ENCODE measurements around the gene ENTREP3.
"Not testable (repeated sequence)": the region's sequence is repeated elsewhere in the genome, so short reads cannot be mapped to it uniquely, and the experiment has no call there.

ENTREP3 gene

DNA sequence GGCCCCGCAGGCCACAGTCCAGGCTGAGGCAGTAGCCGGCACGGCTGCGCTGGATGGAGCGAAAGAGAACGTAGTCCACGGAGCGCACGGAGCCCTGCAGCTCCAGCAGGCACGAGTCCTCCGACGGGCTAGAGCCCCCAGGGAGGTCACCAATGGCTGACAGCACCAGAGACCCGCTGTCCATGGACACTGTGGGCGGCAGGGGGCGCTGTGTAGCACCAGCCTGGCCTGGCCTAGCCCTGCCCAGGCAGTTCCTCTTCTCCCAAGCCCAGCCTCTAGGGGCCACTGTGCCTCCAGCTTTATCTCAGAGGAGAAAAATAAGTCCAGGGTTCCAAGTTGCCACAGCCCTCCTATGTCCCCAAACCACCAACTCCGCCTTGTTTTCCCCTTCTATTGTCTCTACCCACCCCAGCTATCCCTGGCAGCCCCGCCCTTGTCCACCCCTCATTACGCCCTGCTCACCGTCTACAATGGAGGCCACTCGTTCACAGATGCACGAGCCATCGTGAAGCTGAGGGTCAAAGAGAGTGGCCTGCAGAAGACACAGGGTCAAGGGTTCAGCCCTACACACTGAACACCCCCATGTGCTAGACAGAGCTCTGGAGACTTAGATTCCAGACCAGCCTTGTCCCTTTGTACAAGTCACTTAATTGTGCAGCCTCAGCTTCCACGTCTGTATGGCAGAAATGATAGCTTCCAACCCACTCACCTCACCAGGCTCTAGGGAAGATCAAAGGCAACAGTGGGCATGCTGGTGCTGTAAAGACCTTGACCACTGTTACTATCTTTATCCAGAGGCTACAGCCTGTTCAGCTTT is 4.4 kb downstream of the ENTREP3 start:
- peak; percentile 97 for DNase-seq (ENCODE audit: low spot score)

DNA sequence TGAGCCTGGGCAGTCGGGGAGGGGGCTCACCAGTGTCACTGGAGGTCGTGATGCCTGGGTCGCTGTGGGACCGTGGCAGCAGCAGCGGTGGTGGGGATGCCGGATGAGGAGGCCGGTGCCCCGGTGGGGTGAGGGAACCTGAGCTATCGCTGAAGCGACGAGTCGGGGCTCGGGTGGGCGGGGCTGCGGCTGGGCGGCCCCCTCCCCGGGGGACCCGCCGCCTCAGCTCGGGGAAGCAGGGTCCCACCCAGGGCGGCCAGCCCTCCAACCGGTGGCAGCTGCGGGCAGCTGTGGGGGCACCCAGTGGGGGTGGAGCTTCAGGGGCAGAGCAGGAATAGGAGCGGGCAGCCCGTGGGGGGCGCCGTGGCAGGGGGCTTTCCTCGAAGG is 5.0 kb downstream of the ENTREP3 start:
- no peak for DNase-seq (ENCODE audit: low spot score)

DNA sequence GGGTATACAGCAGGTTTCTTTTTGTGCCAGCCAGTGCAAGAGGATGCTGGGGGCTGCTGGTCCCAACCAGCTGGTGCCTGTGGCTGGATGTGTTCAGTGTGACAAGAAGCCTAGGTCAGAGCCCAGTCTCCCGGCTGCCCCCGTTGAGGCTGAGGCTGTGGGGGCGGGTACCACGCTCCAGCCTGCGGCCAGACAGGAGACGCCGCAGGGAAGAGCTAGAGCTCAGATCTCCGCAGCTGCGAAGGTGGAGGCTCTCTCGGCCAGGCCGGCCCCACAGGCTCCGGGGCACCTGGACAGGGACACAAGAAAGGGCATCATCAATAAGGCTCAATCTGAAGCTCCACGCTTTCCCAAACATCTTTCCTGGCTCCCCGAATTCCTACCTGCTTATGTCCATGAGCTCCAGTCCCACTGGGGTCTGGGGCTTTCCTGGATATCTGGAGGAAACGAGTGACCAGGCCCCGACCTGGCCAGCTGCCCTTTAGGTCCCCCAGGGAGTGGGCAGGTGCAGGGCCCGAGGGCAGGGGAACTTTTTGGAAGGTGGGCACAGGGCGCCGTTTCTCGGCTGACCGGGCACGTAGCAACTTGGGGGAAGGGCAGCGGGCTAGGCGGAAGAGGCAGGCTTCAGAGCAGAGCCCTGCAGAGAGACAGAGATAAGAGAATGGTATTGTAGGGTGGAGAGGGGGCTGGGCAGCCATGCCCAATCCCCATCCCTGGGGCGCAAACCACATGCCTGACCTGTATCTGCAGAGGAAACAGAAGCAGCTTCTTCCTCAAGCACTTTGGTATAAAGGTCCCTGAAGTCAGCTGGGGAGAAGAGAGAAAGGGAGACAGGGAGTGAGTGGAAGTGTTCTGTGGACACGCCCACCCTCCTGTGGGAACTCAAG is 7.4 kb downstream of the ENTREP3 start:
- no peak for DNase-seq (ENCODE audit: low spot score)

DNA sequence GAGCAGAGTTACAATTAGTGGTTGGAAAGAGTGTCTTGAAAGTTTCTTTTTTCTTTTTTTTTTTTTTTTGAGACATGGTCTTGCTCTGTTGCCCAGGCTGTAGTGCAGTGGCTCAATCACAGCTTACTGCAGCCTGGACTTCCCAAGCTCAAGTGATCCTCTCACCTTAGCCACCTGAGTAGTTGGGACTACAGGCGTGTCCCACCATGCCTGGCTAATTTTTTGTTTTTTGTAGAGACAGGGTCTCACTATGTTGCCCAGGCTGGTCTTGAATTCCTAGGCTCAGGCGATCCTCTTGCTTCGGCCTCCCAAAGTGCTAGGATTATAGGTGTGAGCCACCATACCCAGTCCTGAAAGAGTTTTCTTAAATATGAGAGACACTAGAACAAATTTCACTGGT is 8.5 kb downstream of the ENTREP3 start:
- not testable (repeated sequence) for DNase-seq (ENCODE audit: low spot score)

DNA sequence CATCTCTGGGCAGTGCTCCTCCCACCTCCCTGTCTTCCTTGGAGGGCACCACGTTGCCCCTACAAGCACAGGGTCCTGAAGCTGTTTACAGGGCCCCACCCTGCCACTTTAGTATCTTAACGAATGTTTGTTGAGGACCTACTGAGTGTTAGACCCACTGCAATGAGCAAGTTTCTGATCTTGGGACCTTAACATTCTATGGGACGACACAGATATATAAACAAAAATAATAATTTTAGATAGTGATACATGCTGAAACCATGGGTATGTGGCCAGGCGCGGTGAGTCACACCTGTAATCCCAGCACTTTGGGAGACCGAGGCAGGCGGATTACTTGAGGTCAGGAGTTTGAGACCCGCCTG is 10.1 kb downstream of the ENTREP3 start:
- no peak for DNase-seq (ENCODE audit: low spot score)

DNA sequence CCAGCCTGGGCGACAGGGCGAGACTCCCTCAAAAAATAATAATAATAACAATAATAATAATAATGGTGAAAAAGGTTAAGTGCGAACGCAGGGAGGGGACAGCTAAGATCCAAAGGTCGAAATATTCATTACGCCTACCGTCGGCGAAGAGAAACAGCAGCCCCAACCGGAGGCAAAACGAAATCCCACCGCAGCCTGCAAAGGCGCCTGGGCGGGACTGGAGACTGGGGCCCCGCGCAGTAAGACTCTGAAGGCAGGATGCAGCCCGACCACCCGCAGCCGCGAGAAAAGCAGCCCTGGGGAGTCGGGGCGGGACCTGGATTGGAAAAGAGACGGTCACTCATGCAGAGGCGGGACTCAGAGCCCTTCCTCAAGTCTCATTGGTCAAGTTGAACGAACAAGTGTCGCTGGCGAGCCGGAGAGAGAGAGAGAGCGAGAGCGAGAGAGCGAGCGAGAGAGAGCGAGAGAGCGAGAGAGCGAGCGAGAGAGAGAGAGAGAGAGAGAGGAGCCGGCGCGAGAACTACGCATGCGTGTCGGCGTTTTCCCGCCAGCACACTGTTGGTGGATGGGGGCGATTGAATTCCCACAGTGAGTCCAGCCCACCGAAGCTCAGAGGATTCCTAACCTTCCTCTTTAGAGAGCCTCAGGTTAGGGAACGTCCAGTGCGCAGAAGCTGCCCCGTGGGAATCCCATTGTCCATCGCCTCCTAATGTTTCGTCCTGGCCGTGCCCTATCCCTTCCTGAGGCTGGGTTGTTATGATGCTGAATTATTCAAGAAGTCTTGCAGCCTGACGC is 10.7 kb downstream of the ENTREP3 start:
- DNase-seq (ENCODE audit: low spot score) = peak; percentile 100

DNA sequence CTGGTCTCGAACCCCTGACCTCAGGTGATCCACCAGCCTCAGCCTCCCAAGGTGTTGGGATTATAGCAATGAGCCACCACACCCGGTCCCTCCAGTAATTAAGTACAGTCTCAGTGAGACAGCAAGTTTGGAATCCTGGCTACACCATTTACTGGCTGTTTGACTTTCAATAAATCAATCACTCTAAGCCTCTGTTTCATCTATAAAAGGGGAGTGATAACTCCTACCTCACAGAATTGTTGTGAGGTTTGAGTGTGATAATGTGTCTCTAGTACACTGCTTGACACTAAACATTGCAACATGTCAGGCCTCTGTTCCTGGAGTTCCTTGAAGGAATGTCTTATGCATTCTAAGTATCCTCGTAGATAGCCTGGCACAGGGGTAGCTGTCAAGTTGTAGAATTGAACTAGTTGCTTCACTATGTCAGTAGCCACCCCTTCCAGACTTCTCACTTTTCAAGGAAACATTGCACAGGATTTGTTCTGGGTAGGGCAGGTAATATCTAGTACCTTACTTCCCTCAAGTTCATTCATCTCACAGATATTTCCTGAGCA is 12.4 kb downstream of the ENTREP3 start:
- peak; percentile 41 for DNase-seq (ENCODE audit: low spot score)

DNA sequence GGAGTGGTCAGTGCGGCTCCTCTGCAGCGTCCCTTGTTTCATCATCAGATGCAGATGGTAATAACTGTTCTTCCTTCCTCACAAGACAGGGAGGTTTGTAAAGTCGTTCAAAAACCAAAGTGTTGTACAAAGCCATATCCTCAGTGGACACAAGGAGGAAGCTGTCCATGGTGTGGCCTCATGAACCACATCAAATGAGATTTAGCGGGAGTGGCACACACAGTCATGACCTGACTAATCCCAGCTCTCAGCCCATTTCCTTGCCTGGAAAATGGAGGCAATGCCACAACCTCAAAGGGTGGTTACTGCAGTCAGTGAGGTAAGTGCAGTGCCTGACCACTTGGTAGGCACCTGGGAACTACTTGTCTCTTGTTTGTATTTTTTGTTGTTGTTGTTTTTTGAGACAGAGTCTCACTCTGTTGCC is 13.4 kb downstream of the ENTREP3 start:
- DNase-seq (ENCODE audit: low spot score) = no peak

DNA sequence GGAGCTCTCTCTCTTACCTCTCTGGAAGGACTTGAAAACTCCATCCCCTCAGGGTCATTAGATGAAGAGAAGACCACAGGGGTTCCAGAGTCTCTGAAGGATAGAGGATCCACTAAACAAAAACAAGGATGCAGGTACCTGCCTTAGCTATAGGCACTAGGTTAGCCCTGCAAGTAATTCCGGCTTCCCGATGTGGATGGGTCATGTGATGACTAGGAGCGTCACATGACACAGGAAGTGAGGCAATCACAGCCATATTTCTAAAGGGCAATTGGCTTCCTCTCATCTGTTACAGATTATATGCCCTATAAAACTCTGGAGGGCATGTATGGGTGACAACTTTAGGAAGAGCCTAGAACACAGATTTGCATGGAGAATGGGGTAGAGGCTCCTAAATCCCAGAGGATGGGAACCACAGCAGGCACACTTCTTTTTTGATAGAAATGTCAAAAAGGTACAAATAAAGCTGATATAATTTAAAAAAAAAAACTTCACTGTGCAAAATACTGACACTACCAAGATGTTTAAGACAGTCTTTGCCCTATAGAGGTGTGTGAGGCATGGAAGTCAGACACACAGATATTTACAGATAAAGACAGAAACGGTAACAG is 14.1 kb downstream of the ENTREP3 start:
- peak; percentile 93 for DNase-seq (ENCODE audit: low spot score)

DNA sequence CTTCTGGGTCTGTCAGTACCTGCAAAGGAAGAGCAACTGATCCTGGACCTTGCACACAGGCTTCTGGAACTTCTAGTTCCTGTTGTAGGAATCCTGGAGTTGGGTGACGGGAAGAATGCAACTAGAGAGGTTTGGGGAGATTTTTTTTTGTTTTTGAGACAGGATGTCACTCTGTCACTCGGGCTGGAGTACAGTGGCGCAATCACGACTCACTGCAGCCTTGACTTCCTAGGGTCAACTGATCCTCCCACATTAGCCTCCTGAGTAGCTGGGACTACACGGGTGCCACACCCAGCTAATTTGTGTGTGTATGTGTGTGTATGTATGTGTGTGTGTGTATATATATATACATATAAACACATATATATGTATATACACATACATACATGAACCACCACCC is 18.8 kb downstream of the ENTREP3 start:
- DNase-seq (ENCODE audit: low spot score) = no peak

DNA sequence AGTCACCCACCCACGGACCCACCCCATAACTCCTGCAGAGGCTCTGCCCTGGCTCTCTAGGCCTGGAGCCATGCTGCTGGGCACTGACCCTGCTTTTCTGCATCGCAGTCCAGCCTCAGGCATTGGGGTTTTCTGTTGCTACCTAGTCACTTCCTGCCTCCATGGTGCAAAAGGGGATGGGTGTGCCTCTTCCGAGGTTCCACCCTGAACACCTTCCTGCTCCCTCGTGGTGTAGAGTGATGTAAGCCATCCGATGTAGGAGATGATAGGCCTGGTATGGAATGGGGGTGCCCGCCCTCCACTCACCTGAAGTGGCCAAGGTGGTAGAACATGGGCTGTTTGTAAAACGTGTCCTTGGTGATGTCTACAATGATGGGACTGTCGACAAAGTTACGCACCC is 19.9 kb downstream of the ENTREP3 start:
- not testable (repeated sequence) for DNase-seq (ENCODE audit: low spot score)

DNA sequence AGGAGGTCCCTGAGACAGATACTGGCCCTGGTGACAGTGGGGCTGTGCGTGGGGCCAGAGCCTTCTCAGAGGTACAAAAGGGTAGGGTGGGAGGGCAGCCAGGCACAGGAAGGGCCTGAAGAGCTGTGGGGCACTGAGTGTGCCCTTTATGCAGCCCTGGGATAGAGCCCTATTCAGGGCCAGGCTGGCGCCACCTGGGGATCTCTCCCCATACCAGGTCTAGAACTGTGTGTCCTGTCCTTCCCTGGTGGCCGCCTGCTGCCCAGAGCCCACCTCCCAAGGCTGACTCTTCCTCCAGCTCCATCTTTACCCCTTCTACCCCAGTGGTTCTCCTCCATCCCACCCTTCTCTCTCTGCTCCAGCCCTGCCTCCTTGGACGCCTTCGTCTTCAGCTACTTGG is 21.8 kb downstream of the ENTREP3 start:
- DNase-seq (ENCODE audit: low spot score) = not testable (repeated sequence)

DNA sequence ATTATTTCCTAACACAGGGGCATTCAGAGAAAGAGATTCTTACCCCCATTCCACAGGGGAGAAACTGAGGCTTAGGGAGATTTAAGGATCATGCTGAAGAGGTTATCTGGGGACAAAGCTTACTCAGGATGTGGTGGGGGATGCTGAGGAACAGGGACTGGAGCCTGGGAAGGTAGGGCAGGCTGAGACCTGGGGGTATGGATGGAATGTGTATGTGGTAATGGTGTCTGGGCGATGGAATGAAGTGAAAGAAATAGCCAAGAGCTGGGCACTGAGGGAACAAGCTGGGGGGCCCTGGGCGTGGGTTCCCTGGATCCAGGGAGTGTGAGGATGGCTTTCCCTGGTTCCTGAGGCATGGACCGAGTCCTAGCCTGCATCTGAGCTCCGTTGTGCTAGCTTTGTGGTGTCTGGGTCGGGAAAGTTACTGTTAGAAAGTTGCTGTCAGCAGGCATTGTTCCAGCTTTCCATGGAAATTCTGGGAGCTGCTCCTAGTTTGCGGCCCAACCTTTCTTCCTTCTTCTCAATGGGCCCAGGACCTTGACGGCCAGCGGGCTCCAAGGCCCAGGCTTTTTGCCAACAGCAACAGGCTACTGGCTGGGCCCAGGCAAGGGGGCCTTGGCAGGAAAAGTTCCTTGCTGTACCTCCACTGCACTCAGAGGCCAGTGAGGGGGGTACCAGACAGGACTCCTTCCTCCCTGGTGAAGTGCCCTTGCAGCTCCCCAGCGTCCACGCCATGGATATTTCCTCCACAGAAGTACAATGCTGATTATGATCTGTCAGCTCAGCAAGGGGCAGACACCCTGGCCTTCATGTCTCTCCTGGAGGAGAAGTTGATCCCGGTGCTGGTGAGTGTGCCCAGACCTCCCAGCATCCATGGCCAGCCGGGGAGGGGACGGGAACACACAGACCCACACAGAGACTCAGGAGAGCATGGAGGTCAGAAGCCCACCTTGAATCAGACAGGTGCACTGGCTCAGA is 23.0 kb downstream of the ENTREP3 start:
- DNase-seq (ENCODE audit: low spot score) = not testable (repeated sequence)

DNA sequence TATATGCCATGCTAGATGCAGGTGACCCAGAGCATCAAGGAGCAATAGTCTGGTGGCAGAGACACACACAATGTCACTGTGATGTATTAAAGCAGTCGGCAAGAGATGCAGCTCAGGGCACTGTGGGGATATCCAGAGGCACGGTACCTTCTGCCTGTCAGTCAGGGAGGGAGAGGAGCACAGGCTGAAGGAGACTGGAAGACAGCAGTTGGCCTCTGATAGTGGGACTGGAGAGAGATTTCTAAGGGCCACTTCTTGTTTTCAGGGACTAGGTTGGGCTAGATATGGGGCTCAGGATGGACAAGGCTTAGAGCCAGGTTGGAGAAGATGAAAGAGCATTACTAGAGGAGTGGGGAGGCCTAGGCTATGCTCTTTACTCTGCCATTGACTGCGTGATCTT is 24.0 kb downstream of the ENTREP3 start:
- not testable (repeated sequence) for DNase-seq (ENCODE audit: low spot score)

DNA sequence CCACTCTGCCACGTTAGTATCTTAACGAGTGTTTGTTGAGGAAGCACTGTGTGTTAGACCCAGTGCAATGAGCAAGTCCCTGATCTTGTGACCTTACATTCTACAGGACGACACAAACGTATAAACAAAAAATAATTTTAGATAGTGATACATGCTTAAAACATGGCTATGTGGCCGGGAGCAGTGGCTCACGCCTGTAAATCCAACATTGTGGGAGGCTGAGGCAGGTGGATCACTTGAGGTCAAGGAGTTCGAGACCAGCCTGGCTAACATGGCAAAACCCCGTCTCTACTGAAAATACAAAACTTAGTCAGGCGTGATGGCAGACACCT is 27.2 kb downstream of the ENTREP3 start:
- DNase-seq (ENCODE audit: low spot score) = no peak

DNA sequence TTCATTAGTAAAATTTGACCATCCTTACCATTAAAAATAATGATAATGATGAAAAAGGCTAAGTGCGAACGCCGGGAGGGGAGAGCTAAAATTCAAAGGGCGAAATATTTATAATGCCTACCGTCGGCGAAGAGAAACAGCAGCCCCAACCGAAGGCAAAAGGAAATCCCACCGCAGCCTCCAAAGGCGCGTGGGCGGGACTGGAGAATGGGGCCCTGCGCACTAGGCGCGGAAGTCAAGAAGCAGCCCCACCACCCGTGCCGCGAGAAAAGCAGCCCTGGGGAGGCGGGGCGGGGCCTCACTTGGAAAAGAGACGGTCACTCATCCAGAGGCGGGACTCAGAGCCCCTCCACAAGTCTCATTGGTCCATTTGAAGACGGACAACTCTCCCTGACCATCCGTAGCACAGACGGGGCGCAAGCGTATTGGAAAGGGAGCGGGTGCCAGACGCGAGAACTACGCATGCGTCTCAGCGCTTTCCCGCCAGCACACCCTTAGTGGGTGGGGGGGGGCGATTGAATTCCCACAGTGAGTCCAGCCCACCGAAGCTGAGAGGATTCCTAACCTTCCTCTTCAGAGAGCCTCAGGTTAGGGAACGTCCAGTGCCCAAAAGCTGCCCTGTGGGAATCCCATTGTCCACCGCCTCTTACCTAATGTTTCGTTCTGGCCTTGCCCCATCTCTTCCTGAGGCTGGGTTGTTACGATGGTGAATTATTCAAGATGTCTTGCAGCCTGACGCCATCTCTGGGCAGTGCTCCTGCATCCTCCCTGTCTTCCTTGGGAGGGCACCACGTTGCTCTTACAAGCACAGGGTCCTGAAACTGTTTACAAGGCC is 27.8 kb downstream of the ENTREP3 start:
- peak; percentile 99 for DNase-seq (ENCODE audit: low spot score)

DNA sequence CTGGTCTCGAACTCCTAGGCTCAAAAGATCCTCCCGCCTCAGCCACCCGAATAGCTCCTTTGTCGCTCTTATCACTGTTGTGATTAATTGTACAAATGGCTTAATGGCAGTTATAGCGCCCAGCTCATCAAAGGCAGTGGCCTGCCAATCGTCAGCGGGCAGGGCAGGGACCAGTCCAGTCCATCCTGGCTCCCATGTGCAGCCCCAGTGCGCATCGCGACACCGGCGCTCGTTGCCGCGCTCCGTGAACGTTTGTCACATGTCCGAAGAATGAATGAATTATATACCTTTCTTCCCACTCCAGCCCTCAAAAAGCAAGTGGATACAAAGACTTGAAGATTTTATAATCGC is 28.4 kb downstream of the ENTREP3 start:
- peak; percentile 72 for DNase-seq (ENCODE audit: low spot score)

DNA sequence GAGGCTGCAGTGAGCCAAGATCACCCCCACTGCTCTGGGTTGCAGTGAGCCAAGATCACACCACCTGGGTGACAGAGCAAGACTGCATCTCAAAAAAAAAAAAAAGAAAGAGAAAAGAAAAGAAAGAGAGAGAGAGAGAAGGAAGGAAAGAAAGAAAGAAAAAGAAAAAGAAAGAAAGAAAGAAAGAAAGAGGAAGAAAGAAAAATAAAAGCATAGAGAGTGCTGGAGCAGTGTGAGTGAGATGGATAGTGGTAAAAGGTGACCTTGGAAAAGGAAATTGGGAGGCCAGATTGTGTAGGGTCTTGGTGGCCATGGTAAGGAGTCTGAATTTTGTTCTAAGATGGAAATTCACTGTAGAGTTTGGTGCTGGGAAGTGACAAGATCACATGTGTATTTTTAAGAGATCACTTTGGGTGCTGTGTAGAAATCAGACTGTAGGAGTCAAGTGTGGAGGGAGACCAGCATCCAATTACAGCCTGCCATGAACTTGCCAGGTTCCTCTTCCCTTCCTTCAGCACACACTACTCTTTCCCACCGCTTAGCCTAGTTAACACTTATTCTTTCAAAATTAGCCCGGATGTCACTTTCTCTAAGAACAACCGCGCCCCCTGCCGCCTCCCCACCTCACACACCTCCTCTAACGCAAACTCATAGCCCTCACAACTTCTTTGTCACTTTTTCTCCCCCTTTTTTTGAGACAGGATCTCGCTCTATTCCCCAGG is 28.9 kb downstream of the ENTREP3 start:
- DNase-seq (ENCODE audit: low spot score) = peak; percentile 88

DNA sequence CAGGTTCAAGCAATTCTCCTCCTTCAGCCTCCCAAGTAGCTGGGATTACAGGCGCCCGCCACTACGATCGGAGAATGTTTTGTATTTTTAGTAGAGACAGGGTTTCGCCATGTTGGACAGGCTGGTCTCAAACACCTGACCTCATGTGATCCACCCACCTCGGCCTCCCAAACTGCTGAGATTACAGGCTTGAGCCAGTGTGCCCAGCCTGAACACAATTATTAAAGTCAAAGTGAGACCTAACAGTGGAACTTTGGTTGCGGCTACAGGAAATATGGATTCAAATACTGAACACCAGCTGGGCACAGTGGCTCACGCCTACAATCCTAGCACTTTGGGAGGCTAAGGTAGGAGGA is 29.9 kb downstream of the ENTREP3 start:
- not testable (repeated sequence) for DNase-seq (ENCODE audit: low spot score)
